Keratinocyte (primary cell): ENCODE data around the gene CFAP46.

Experiments
- CTCF ChIP-seq, 3 experiments: IDR thresholded peaks in 1 of 3; conservative IDR thresholded peaks in 1 of 3; optimal IDR thresholded peaks in 1 of 3; 2 replicates in 2 of 3; 3 replicates in 1 of 3; pipeline versions ENCODE3 to v1.5.1; 2011; ENCODE audit warnings: low read length in 3 of 3, mild to moderate bottlenecking in 3 of 3, moderate library complexity in 2 of 3, control low read depth in 1 of 3, inconsistent platforms in 1 of 3; ENCODE audit not compliant: insufficient read depth in 2 of 3; ENCODE audit errors: extremely low read depth in 1 of 3
- EZH2 ChIP-seq: IDR thresholded peaks from one replicate; pipeline ENCODE4 v1.6.1; 2012; ENCODE audit warnings: inconsistent platforms, mild to moderate bottlenecking, low read length, moderate library complexity

GRCh38 chr10:132849546-132850031 lies 92.8 kb downstream of the CFAP46 start:
- no peak for TF ChIP-seq CTCF (optimal IDR thresholded peaks at IDR 0.05 in 1 of 3, IDR thresholded peaks at IDR 0.05 in 1 of 3, conservative IDR thresholded peaks at IDR 0.05 in 1 of 3; ENCODE audit: extremely low read depth in 1 of 3, insufficient read depth in 2 of 3, low read length in 3 of 3)
- no peak for TF ChIP-seq EZH2
